HG02798 (cell line): ENCODE data around the gene RALBP1.
"Not testable (repeated sequence)": the region's sequence is repeated elsewhere in the genome, so short reads cannot be mapped to it uniquely, and the experiment has no call there.

Experiments
- ATAC-seq: cut with Tn5 transposase; IDR thresholded peaks from one replicate; pipeline ENCODE4 v1.9.1; 2021; ENCODE audit warnings: mild to moderate bottlenecking; ENCODE audit not compliant: unreplicated experiment, poor library complexity

The RALBP1 gene

DNA sequence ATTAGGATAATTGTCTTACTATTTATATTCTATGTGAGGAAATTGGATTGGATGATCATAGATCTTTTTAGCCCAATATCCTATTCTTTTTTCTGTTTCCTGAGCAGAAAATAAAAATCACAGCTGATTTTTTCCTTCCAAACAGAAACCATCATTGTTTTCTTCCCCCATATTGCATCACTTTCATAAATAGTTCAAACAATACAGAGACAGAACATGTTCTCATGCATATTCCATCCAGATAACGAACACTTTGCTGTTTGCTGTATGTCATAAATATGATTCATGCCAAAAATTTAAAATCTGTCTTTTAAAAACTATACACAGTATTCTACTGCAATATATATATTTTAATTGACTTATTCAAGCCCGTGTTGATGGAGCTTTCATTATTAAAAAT is 22.0 kb upstream of the RALBP1 start:
- no peak for ATAC-seq

DNA sequence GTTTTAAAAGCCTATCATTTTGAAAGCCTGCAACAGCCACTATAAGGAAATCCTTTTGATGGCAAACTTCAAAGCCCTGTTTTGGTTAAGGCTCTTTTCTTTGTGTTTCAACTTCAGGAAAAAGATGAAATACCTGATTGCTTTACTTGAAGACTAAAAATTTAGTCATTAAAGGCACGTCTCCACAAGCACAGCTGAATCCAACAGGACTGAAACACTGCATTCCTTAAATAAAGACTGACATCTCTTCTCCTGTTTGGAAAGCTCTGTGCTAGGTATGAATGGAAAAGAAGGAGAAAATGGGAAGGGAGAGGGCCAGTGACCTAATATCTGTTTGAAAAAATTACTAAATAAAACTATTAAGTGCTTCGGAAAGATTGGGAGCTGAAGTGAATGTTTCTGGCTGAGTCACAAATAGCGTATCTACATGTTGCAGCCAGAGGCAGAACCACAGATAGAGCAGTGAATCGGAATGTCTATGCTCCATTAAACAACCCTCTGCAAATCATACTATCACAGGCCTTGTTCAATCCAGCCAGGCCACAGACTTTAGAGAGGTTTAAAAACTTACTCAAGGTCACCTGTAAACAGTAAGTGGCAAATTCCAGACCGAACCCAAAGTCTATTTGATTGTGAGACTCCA is 21.1 kb upstream of the RALBP1 start:
- no peak for ATAC-seq

DNA sequence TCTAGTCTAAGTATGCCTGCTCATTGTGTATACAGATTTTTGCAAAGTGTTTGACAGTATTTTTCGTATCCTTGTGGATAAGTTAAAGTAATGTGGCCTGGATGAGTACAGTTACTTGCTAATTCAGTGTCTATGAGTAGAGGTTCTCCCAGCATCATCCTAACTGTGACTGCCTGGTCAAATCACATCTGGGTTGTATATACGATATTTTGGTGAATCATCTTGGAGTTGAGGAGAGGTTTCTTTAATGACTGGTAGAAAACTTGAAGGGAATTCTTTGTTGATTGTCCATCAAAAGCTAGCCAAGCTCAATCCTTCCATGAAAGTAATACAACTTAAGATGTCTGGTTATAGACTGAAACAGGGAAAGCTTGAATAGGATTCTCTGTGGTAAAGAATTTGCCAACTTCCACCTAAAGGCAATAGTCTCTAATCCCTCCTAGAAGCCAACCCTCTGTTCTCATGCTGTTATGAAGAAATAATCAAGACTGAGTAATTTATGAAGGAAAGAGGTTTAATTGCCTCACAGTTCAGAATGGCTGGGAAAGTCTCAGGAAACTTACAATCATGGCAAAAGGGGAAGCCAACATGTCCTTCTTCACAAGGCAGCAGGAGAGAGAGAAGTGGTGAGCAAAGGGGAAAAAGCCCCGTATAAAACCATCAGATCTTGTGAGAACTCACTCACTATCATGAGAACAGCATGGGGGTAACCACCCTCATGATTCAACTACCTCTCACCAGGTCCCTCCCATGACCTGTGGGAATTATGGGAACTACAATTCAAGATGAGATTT is 19.4 kb upstream of the RALBP1 start:
- ATAC-seq = no peak

DNA sequence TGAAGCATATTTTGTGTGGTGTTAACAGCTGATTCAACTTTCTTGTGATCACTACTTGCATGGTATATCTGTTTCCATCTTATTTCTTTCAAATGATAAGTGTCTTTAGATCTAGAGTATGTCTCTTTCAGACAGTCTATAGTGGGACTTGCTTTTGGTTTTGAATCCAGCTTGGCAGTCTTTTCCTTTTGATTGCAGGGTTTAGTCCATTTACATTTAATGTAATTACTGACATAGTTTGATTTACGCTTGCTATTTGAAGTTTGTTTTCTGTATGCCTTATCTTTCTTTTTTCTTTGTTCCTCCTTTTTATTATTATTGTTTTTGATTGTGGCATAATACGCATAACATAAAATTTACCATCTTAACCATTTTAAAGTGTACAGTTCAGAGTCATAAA is 9.2 kb upstream of the RALBP1 start:
- no peak for ATAC-seq

DNA sequence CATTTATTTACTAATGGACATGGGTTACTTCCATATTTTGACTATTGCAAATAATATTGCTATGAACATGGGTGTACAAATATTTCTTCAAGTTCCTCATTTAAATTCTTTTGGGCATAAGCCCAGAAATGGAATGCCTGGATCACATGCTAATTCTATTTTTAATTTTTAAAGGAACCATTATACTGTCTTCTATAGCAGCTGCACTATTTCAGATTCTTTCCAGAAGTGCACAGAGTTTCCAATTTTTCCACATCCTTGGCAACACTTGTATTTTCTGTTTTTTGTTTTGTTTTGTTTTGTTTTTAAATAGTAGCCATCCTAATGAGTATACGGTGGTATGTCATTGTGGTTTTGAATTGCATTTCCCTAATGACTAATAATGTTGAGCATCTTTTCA is 8.5 kb upstream of the RALBP1 start:
- ATAC-seq = no peak

DNA sequence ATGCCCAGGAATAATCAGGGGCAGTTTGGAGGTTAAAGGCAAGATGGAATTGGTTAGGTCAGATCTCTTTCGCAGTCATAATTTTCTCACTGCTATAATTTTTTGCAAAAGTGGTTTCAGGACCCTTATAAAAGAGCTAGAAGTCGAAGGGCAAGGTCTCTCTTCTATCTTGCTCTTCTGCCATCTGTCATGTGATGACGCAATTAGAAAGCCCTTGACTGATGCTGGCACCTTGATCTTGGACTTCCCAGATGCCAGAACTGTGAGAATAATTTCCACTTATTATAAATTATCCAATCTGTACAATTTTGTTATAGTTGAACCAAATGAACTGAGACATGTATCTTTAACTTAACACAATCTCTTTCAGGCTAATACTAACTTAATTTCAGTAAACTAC is 6.3 kb upstream of the RALBP1 start:
- no peak for ATAC-seq

DNA sequence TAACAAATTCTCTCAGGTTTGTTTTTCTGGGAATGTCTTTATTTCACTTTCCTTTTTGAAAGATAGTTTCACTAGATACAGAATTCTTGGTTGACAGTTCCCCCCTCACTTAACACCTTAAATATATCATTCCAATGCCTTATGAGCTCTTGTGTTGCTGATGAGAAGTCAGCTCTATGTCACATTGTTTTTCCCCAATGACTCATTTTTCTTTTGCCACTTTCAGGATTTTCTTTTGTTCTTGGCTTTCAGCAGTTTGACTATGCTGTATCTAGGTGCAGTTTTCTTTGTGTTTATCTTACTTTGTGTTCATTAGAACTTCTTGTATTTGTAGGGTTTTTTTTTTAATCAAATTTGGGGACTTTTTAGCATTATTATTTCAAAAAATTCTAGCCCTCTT is 5.6 kb upstream of the RALBP1 start:
- ATAC-seq = no peak

DNA sequence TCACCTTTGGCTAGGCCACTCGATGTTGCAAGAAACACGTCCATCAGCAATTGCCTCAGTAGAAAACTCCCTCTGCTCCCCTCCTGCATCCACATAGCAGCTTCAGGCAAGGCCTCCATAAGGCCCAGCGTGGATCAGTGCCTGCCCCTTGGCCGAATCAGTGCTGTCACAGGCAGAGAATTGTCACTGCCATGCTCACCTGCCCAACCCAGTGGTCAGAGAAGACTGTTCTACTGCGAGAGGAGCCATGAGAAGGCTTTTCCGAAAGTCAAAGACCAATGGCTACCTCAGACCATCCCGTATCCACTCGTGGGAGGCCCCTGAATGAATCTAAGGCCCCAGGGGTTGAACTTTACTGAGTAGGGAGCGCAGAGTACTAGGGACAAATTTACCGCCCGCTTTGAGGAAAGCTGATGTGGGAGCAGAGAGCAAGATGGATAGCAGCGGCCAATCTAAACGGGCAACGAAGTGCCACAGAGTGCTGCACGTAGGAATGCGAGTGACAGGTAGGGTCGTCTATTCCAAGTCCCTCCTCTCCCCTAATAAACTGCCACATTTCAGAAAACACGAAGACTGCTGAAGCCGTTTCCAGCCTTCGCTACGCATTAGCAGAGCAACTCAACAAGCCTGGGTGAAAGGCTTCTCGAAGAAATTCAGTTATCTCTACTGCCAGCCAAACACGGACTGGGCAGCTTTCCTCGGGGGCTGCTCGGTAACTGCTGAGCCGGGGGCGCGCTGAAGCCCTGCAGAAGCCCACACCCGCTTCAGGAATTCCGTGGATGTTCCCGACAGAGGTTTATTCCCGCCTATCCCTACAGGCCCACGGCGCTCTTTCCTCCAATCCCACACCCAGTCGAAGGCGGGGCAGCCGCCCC is 968 bp upstream of the RALBP1 start:
- no peak for ATAC-seq

DNA sequence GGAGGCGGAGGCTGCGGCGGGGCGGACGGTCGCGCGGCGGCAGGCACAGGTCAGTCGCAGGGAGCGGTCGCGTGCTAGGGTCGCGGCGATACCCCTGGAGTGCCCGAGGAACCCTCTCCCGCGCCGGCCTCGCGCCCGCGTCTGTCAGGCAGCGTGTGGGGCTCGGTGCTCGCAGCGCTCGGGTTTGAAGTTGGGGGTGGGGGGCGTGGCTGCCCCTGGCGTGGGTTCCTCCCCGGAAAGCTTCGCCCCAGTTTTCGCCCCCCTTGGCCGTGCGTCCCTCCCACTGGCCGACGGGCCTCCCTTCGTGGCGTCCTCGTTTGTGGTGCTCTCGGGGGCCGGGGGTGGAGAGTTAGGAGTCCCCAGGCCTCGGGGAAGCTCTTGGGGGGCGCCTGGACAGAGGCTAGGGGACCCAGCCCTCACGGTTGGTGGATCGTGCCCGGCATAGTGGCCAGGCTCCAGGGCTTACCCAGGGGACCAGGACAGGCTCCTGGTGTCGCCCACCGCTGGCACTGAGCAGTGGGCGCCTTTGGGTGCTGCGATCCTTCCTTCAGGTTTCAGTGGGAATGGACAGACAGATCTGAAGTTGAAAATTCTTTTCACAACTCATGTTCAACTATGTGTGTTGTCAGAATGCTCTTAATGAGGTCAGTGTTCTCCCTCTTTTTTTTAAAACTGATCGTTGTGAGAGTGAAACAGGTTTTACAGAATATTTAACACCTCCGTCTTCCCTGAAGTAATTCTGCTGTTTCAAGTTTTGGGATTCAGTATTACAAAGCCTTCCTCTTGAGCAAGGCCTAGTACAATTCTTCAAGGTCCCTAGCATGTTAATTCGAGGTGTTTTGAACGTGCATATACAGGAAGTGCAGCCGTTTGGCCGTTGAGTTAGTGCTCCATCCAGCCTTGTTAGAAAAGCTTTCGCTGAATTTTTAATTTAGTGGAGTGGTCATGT is 604 bp downstream of the RALBP1 start:
- ATAC-seq = no peak

DNA sequence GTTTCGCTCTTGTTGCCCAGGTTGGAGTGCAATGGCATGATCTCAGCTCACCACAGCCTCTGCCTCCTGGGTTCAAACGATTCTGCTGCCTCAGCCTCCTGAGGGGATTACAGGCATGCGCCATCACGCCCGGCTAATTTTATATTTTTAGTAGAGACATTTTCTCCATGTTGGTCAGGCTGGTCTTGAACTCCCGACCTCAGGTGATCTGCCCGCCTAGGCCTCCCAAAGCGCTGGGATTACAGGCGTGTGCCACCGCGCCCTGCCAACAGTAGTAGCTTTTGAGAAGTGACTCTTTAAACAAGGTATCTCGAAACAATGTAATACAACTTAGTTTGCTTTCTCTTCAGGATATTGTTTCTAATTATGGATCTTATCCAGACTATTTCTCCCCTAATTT is 1.6 kb downstream of the RALBP1 start:
- ATAC-seq = not testable (repeated sequence)

DNA sequence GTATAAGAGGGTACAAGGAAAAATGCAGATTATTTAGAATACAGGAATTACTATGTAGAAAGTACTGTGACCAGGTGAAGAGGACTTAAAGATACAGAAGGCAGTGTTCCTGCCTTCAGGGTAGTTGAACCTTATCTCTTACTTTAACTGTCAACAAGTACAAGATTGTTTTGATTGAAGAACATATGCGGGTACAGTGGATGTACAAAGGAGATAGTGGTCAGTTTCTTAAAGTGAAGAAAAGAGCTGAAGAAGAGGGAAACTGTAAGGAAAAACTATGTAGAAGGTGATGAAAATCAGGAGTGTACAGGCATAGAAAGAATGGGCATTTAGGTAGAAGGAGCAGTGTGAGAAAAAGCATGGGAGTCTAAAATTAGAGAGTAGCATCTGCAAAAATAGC is 2.2 kb downstream of the RALBP1 start:
- no peak for ATAC-seq

DNA sequence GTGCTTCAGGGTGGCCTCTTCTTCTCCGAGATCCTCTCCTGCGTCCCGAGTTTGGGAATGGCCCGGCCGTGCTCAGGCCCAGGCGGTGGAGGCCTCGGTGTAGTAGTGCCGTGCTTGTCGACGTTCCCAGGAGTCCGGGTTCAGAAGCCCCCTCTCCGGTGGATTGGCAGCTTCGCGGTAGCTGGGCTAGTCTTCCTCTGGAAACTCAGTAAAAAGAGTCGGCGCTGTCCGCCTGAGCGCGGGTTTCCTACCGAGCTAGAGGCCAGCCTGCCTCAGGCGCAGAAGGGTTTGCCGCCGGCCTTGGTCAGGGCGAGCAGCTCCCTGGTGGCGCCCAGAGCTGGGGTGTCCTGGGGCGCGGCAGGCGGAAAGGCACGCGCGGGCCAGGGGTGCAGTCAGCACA is 3.2 kb downstream of the RALBP1 start:
- ATAC-seq = no peak

DNA sequence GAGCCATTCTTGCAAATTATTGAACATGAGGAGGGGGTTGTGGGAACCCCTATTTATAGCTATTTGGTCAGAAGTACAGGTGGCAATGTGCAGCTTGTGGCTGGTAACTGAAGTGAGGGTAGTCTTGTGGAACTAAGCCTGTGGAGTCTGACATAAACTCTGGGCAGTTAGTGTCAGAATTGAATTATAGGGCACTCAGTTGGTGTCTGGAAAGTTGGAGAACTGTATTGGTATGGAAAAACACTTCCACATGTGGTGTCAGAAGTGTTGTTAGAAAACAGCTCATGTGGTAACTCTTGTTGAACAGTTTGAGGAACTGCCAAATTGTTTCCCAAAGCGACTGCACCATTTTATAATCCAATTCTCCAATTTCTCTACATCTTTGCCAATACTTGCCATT is 7.5 kb downstream of the RALBP1 start:
- no peak for ATAC-seq

DNA sequence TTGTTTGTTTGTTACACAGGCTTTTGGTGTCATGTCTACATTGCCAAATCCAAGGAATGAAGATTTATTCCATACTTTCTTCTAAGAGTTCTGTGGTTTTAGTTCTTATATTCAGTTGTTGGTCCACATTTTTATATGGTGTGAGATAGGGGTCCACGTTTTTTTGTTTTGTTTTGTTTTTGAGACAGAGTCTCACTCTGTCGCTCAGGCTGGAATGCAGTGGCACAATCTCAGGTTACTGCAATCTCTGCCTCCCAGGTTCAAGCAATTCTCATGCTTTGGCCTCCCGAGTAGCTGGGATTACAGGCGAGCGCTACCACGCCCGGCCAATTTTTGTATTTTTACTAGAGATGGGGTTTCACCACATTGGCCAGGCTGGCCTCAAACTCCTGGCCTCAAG is 8.2 kb downstream of the RALBP1 start:
- no peak for ATAC-seq

DNA sequence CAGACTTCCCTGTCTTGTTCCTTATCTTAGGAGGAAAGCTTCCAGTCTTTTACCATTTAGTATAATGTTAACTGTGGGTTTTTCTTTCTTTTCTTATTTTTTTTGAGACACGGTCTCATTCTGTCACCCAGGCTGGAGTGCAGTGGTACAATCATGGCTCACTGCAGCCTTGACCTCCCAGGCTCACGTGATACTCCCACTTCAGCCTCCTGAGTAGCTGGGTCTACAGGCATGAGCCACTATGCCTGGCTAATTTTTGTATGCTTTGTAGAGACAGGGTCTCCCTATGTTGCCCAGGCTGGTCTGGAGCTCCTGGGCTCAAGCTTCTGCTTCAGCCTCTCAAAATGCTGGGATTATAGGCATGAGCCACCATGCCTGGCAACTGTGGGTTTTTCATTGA is 9.5 kb downstream of the RALBP1 start:
- ATAC-seq = not testable (repeated sequence)

DNA sequence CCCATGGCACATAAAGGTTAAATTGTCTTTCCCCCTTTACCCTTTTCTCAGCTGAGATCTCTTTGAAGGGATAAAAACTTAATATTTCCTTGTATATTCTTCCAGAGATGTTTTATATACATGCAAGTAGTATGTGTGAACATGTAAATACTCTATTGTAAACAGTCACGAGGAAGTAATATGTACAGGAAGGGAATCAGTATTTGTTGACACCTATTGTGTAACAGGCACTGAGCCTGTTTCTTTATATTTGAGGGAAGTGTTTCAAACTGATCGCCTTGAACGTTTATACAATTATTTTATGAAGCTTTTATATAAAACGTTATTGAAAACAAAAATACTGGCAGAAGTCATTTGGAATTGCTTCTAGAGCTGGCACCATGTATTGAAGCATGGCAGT is 13.2 kb downstream of the RALBP1 start:
- ATAC-seq = no peak

DNA sequence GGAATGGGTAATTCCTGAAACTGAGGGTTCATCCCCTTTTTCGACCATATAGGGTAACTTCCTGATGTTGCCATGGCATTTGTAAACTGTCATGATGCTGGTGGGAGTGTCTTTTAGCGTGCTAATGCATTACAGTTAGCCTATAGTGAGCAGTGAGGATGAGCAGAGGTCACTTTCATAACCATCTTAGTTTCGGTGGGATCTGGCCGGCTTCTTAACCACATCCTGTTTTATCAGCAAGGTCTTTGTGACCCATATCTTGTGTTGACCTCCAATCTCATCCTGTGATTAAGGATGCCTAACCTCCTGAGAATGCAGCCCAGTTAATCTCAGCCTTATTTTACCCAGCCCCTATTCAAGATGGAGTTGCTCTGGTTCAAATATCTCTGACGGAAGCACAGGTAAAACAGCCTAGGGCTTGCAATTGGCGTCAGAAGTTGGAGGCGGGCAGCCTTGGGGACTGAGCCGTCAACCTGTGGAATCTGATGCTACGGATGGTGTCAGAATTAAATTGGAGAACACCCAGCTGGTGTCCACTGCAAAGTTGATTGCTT is 19.5 kb downstream of the RALBP1 start:
- no peak for ATAC-seq

DNA sequence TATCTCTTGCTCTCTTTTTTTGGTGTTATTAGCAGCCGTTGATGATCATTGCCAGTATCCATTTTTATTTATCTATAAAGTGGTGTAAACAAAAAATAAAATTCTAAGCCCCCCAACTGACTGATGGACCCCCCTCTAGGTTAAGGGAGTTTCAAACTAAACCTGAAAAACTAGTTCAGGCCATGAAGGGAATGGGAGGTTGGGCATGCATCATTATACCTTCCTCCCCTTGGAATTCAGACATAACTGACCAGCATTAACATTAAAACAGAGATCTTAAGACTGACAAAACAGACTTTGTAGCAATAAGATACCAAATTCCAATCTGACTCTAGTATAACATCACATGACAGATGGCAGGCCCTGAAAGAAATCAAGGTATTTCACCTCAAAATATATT is 20.2 kb downstream of the RALBP1 start:
- ATAC-seq = no peak

DNA sequence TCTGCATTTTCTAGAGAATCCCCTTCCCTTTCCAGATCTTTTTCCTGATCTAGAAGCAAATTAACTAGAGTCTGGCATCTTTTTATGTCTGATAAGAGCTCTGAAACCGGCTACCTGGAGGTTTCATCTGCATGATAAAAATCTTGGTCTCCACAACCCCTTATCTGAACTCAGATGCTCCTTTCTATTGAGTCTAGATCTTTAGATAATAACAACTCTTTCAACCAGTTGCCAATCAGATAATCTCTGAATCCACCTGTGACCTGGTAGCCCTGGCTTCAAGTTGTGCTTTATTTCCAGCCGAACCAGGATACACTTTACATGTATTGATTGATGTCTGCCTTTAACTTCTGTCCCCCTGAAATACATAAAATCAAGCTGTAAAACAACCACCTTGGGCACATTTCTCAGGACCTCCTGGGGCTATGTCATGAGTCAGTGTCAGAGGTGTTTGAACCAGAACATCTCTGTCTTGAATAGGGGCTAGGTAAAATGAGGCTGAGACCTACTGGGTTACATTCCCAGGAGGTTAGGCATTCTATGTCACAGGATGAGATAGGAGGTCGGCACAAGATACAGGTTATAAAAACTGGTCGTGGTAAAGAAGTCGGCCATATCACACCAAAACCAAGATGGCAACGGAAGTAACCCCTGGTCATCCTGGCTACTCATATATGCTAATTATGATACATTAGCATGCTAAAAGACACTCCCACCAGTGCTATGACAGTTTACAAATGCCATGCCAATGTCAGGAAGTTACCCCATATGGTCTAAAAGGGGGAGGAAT is 20.8 kb downstream of the RALBP1 start:
- ATAC-seq = no peak
